Sigmoid colon (tissue), 4 donors: Measurements from ENCODE around the gene RAB25.

ENCODE experiments used
- EP300 ChIP-seq, 4 donors: sonication (generic); formaldehyde crosslinking; IDR thresholded peaks; one replicate each; pipeline ENCODE4 v1.6.1; 2017; ENCODE audit warnings: antibody characterized with exemption in 4 of 4
- POLR2A ChIP-seq, 2 donors: fragments of 450-650 bp; IDR thresholded peaks; one replicate each; pipeline ENCODE4 v1.6.1; 2016; ENCODE audit warnings: antibody characterized with exemption in 2 of 2, mild to moderate bottlenecking in 2 of 2, moderate library complexity in 2 of 2
- POLR2AphosphoS5 ChIP-seq, 4 donors: sonication (generic); formaldehyde crosslinking; IDR thresholded peaks; one replicate each; pipeline ENCODE4 v1.6.1; 2017; ENCODE audit warnings: antibody characterized with exemption in 4 of 4
- TF ChIP-seq, protein P1 (sequence below), 4 experiments: fragments of 450-650 bp in 3 of 4; fragments of 200-600 bp in 1 of 4; IDR thresholded peaks; one replicate each; pipeline ENCODE4 v1.5.1; 2016 to 2019; ENCODE audit warnings: antibody characterized with exemption in 4 of 4, mild to moderate bottlenecking in 3 of 4, moderate library complexity in 2 of 4

DNA sequence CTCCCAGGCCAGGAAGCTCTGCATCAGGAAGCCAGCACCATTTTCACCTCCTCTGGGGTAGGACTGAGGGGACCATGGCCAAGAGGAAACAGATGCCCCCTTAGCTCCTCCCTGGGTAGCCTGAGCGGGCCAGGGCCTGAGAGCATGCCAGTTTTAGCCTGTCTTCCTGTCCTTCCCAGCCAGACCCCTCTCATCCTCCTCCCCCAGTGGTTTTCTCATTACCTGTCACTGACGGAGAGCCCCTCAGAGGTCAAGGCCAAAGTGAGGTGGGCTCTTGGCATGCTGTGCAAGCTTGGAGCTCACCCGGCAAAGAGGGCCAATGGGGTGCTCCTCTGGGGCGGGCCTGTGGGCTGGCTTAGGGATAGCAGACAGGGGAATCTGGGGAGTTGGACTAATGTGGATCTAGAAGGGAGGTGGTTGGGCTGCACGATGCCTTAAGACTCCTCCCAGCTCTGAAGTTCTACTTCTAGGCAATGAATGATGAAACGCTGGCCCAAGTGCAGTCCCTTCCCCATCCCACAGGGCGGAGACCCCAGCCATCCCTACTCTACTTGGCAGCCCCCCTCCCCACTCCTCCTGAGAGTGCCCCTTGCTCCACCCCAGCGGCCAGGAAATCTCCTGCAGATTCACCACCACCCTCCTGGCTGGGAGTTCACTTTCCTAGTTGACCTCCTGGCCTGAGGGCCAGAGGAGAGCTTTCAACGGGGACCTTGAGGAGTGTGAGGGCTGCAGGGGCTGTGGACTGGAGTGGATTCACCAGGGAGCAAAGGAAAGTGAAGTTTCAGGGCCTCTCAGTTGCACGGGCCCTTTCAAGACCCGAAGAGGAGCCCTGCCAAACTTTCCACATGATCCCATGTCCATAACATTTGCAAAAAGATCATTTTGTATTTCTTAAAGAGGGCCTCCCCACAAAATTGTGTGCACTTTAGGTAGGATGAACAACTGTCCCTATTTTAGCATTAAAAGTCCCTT, 44.2 kb downstream of the RAB25 start:
- TF ChIP-seq, protein P1, sequence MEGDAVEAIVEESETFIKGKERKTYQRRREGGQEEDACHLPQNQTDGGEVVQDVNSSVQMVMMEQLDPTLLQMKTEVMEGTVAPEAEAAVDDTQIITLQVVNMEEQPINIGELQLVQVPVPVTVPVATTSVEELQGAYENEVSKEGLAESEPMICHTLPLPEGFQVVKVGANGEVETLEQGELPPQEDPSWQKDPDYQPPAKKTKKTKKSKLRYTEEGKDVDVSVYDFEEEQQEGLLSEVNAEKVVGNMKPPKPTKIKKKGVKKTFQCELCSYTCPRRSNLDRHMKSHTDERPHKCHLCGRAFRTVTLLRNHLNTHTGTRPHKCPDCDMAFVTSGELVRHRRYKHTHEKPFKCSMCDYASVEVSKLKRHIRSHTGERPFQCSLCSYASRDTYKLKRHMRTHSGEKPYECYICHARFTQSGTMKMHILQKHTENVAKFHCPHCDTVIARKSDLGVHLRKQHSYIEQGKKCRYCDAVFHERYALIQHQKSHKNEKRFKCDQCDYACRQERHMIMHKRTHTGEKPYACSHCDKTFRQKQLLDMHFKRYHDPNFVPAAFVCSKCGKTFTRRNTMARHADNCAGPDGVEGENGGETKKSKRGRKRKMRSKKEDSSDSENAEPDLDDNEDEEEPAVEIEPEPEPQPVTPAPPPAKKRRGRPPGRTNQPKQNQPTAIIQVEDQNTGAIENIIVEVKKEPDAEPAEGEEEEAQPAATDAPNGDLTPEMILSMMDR (IDR thresholded peaks at IDR 0.05) = peak in 1 of 4 experiments; percentile 7
- TF ChIP-seq POLR2AphosphoS5 (IDR thresholded peaks at IDR 0.05) (peak in 1 of 4 donors; percentile 32), POLR2A (IDR thresholded peaks at IDR 0.05) (no peak), EP300 (IDR thresholded peaks at IDR 0.05) (no peak)
